Endothelial cell of umbilical vein (primary cell): ENCODE data around the gene HIRA. TPM values are rescaled to one million over a fixed set of nuclear protein-coding genes. Genes with fewer than 3 reads are reported as not detected.

ENCODE experiments used
- BruUV-seq: library from RNA; stranded (reverse); fragments of 400-500 nt; replicated peaks from 2 replicates; lab custom pipeline; 2021; lab: Mats Ljungman, UMichigan
- CTCF ChIA-PET: fragments of 300-600, 350-600 bp; sonication (Branson Sonifier 250); formaldehyde crosslinking; loops from one replicate; lab custom pipeline; 2021; ENCODE audit warnings: antibody characterized with exemption, inconsistent platforms; lab: Charles Lee
- POLR2A ChIA-PET: fragments of 300-600, 350-600 bp; sonication (Branson Sonifier 250); formaldehyde crosslinking; loops from one replicate; lab custom pipeline; 2021; ENCODE audit warnings: antibody characterized with exemption, inconsistent platforms; lab: Charles Lee
- DNase-seq: peaks from one replicate; pipeline ENCODE4 v3.0.0-alpha.2; 2011; ENCODE audit warnings: low read depth, low spot score
- FAIRE-seq: peaks from 2 replicates; lab custom pipeline; 2011; peaks lifted over from hg19 to GRCh38; lab: Jason Lieb, UNC
- H2AFZ ChIP-seq: 2 replicates; pipeline ENCODE4 v1.6.0; 2012; ENCODE audit warnings: low read depth, low read length, control low read depth, inconsistent platforms
- H3K27ac ChIP-seq: 2 replicates; pipeline ENCODE4 v1.5.1; 2011; ENCODE audit warnings: low read depth, mild to moderate bottlenecking, control low read depth, low read length, moderate library complexity; ENCODE audit not compliant: insufficient read depth
- H3K27me3 ChIP-seq, 2 experiments: 2 replicates each; pipeline versions ENCODE4 v1.6.0 to v1.6.1; 2011; ENCODE audit warnings: low read length in 2 of 2, mixed read lengths in 1 of 2; ENCODE audit not compliant: control insufficient read depth in 2 of 2, insufficient read depth in 2 of 2
- H3K36me3 ChIP-seq, 2 experiments: 2 replicates in 1 of 2; 3 replicates in 1 of 2; pipeline ENCODE4 v1.5.1; 2011; ENCODE audit warnings: low read length in 2 of 2, mild to moderate bottlenecking in 1 of 2, moderate library complexity in 1 of 2; ENCODE audit not compliant: control insufficient read depth in 2 of 2, insufficient read depth in 2 of 2; ENCODE audit errors: extremely low read depth in 1 of 2
- H3K4me1 ChIP-seq: 3 replicates; pipeline ENCODE4 v1.5.1; 2011; ENCODE audit warnings: mild to moderate bottlenecking, low read length; ENCODE audit not compliant: control insufficient read depth, insufficient read depth; ENCODE audit errors: extremely low read depth
- H3K4me2 ChIP-seq: 2 replicates; pipeline ENCODE4 v1.6.1; 2011; ENCODE audit warnings: low read length, control low read depth, mixed read lengths; ENCODE audit not compliant: insufficient read depth
- H3K4me3 ChIP-seq, 3 experiments: fragments of 200-600 bp in 1 of 3; sonication (generic), shearing (Covaris generic) in 1 of 3; replicated peaks in 1 of 3; 2 replicates each; pipeline ENCODE4 v1.5.1; 2011 to 2016; ENCODE audit warnings: control low read depth in 3 of 3, low read length in 3 of 3, mild to moderate bottlenecking in 2 of 3, inconsistent platforms in 1 of 3, low read depth in 1 of 3, moderate library complexity in 1 of 3; ENCODE audit not compliant: insufficient read depth in 1 of 3
- H3K79me2 ChIP-seq: 2 replicates; pipeline ENCODE4 v1.6.0; 2012; ENCODE audit warnings: low read length, inconsistent platforms; ENCODE audit not compliant: control insufficient read depth, insufficient read depth
- H3K9ac ChIP-seq: replicated peaks from 2 replicates; pipeline ENCODE3; 2011; ENCODE audit warnings: low read length, control low read depth; ENCODE audit not compliant: insufficient read depth; ENCODE audit errors: extremely low read depth
- H3K9me1 ChIP-seq: replicated peaks from 3 replicates; pipeline ENCODE4 v1.6.0; 2011; ENCODE audit warnings: mild to moderate bottlenecking, low read length; ENCODE audit not compliant: control insufficient read depth, insufficient read depth; ENCODE audit errors: extremely low read depth
- H3K9me3 ChIP-seq: replicated peaks from 2 replicates; pipeline ENCODE4 v1.5.1; 2012; ENCODE audit warnings: low read length, inconsistent platforms; ENCODE audit not compliant: control insufficient read depth, insufficient read depth
- H4K20me1 ChIP-seq: replicated peaks from 2 replicates; pipeline ENCODE3; 2011; ENCODE audit warnings: mild to moderate bottlenecking, low read length; ENCODE audit not compliant: control insufficient read depth, insufficient read depth; ENCODE audit errors: extremely low read depth
- EZH2 ChIP-seq: IDR thresholded peaks from 2 replicates; pipeline ENCODE4 v1.6.1; 2012; ENCODE audit warnings: borderline replicate concordance, low read depth, mild to moderate bottlenecking, moderate library complexity, low read length, inconsistent platforms; ENCODE audit not compliant: severe bottlenecking
- FOS ChIP-seq: IDR thresholded peaks from 2 replicates; pipeline ENCODE4 v1.6.1; 2011; ENCODE audit warnings: mild to moderate bottlenecking, low read length, moderate library complexity, borderline replicate concordance; ENCODE audit not compliant: insufficient read depth
- GATA2 ChIP-seq: IDR thresholded peaks from 2 replicates; pipeline ENCODE4 v1.7.0; 2011; ENCODE audit warnings: low read depth, mild to moderate bottlenecking, moderate library complexity, mixed read lengths, low read length; ENCODE audit not compliant: insufficient read length, insufficient read depth
- JUN ChIP-seq: IDR thresholded peaks from 2 replicates; pipeline ENCODE4 v1.6.1; 2011; ENCODE audit warnings: borderline replicate concordance, low read depth; ENCODE audit not compliant: insufficient read length, insufficient read depth
- MYC ChIP-seq: IDR thresholded peaks from one replicate; pipeline ENCODE4 v1.6.1; 2011; ENCODE audit warnings: mild to moderate bottlenecking, low read depth, low read length
- POLR2A ChIP-seq: IDR thresholded peaks from 2 replicates; pipeline ENCODE4 v1.6.1; 2012; ENCODE audit warnings: low read depth, mild to moderate bottlenecking, control low read depth, low read length
- POLR2AphosphoS5 ChIP-seq: IDR thresholded peaks from 2 replicates; pipeline ENCODE4 v1.6.1; 2012; ENCODE audit warnings: low read depth, mild to moderate bottlenecking, control low read depth, low read length, moderate library complexity; ENCODE audit not compliant: insufficient read depth
- dilution Hi-C: fragments of 300-500 bp; cut with MboI; formaldehyde crosslinking; loops from one replicate; pipeline ENCODE4 v1.15.0; 2019; ENCODE audit warnings: low sequenced_read_pairs; ENCODE audit not compliant: extremely low pct_ligation_motif_present
- intact Hi-C: fragments of 100-400 bp; cut with micrococcal nuclease; formaldehyde crosslinking; loops from one replicate; pipeline ENCODE4 v1.10.0; 2022
- polyA plus RNA-seq, 4 experiments: library from polyadenylated mRNA; depleted of rRNA in 3 of 4; stranded (reverse) in 3 of 4; unstranded in 1 of 4; fragments of >200 nt; gene quantifications; 2 replicates each; pipeline versions ENCODE4 v1.2.1 to v1.2.3, GENCODE V29; 2011 to 2012; ENCODE audit warnings: missing spikeins in 1 of 4
- total RNA-seq: library from RNA; stranded (reverse); gene quantifications from 2 replicates; pipeline ENCODE4 v1.2.3, GENCODE V29; 2021
- TF ChIP-seq, protein P1 (sequence below), 2 donors: IDR thresholded peaks; 1 replicate in 1 of 2; 2 replicates in 1 of 2; pipeline ENCODE4 v1.5.1; 2011; ENCODE audit warnings: low read length in 2 of 2, mild to moderate bottlenecking in 2 of 2, moderate library complexity in 2 of 2, control low read depth in 1 of 2, inconsistent platforms in 1 of 2, low read depth in 1 of 2; ENCODE audit not compliant: insufficient read depth in 1 of 2; ENCODE audit errors: extremely low read depth in 1 of 2
- TF ChIP-seq, protein P2 (sequence below): IDR thresholded peaks from 2 replicates; pipeline ENCODE4 v1.6.1; 2011; ENCODE audit not compliant: insufficient read depth, insufficient read length

Gene HIRA
- total and polyA plus RNA-seq, 2 donors (not counting 3 experiments of a cell fraction or from before 2014, with no cell fraction given): 17.3 to 27.7 TPM

DNA sequence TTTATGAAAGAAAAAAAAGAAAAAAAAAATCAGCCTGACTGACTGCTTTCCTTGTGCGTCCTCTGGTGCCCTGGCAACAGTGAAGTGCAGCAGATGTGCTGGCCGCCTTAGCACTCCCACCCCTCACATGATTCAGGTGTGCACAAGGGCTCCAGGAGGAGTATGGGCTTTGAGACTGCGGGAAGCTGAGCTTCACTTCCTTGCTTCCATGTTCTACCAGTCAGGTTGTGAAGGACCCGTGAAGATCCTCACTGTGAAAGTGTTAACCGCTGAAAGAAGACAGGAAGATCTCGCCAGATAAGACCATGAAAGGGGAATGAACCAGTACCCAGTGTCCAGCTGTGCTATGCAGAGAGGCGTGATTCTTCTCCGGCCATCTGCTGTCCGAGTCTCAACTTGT is 48.2 kb downstream of the HIRA start:
- no peaks in the 10 kb centered on the region for H3K4me1 ChIP-seq
- no TSS peak for BruUV-seq
- H4K20me1 ChIP-seq: no peaks in the 10 kb centered on the region
- DNase-seq: no peak
- no peak overlapping the region for H3K4me3 ChIP-seq
- no peaks in the 10 kb centered on the region for H3K9me3 ChIP-seq
- H3K36me3 ChIP-seq: peaks cover 35 to 38% of the 10 kb centered on the region in 2 experiments
- H3K9me1 ChIP-seq: no peaks in the 10 kb centered on the region
- ChIA-PET POLR2A (no interaction called here), CTCF (interaction anchor here (1.7 to 1.8 kb wide), 2 partner anchors 9 to 204 kb away, joined by 3 to 4 read pairs; no protein-coding TSS in a partner anchor)
- TF ChIP-seq, protein P1, sequence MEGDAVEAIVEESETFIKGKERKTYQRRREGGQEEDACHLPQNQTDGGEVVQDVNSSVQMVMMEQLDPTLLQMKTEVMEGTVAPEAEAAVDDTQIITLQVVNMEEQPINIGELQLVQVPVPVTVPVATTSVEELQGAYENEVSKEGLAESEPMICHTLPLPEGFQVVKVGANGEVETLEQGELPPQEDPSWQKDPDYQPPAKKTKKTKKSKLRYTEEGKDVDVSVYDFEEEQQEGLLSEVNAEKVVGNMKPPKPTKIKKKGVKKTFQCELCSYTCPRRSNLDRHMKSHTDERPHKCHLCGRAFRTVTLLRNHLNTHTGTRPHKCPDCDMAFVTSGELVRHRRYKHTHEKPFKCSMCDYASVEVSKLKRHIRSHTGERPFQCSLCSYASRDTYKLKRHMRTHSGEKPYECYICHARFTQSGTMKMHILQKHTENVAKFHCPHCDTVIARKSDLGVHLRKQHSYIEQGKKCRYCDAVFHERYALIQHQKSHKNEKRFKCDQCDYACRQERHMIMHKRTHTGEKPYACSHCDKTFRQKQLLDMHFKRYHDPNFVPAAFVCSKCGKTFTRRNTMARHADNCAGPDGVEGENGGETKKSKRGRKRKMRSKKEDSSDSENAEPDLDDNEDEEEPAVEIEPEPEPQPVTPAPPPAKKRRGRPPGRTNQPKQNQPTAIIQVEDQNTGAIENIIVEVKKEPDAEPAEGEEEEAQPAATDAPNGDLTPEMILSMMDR (IDR thresholded peaks at IDR 0.05; ENCODE audit: extremely low read depth in 1 of 2, insufficient read depth in 1 of 2, low read depth in 1 of 2, low read length in 2 of 2): no peak
- TF ChIP-seq EZH2 (no peak), POLR2A (no peak), GATA2 (no peak), POLR2AphosphoS5 (no peak), JUN (no peak), MYC (no peak), FOS (no peak)
- TF ChIP-seq, protein P2, sequence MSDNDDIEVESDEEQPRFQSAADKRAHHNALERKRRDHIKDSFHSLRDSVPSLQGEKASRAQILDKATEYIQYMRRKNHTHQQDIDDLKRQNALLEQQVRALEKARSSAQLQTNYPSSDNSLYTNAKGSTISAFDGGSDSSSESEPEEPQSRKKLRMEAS: no peak
- intact Hi-C loops (no loop called here), dilution Hi-C loops (no loop called here)
- no peak overlapping the region for H3K9ac ChIP-seq
- H3K4me2 ChIP-seq: no peak overlapping the region
- H3K27me3 ChIP-seq: no peaks in the 10 kb centered on the region
- no peak overlapping the region for H3K27ac ChIP-seq
- no peak for FAIRE-seq
- no peak overlapping the region for H2AFZ ChIP-seq
- H3K79me2 ChIP-seq: no peaks in the 10 kb centered on the region
